Lower lobe of right lung (tissue), 2 donors: ENCODE results near the gene METTL3. TPM values are rescaled to one million over a fixed set of nuclear protein-coding genes. Genes with fewer than 3 reads are reported as not detected.

Experiments used
- ATAC-seq, 2 donors: fragments of 200-7000 bp; cut with Tn5 transposase; one replicate each; pipeline ENCODE4 v1.9.1; 2020 to 2022; ENCODE audit warnings: mild to moderate bottlenecking in 2 of 2, moderate library complexity in 2 of 2
- DNase-seq: peaks from one replicate; pipeline ENCODE4 v3.0.0-alpha.2; 2020
- H3K27ac ChIP-seq: fragments of 200-600 bp; one replicate; pipeline ENCODE4 v1.8.0; 2022
- H3K27me3 ChIP-seq: fragments of 200-600 bp; one replicate; pipeline ENCODE4 v1.8.0; 2022; ENCODE audit warnings: low read depth
- H3K36me3 ChIP-seq: fragments of 200-600 bp; one replicate; pipeline ENCODE4 v1.8.0; 2022; ENCODE audit warnings: mild to moderate bottlenecking
- H3K4me1 ChIP-seq: fragments of 200-600 bp; one replicate; pipeline ENCODE4 v1.8.0; 2022
- H3K4me3 ChIP-seq: fragments of 200-600 bp; one replicate; pipeline ENCODE4 v1.8.0; 2022; ENCODE audit warnings: mild to moderate bottlenecking
- H3K9me3 ChIP-seq: fragments of 200-600 bp; one replicate; pipeline ENCODE4 v1.8.0; 2022
- intact Hi-C: fragments of 100-400 bp; cut with DNase I; formaldehyde crosslinking; loops from one replicate; pipeline ENCODE4 v1.11.0; 2022
- total RNA-seq: library from RNA; stranded (reverse); fragmentation: NEBNext Ultra II Directional; extraction: Animal tissue kit (Norgen Biotek cat#: 25700); gene quantifications from one replicate; pipeline ENCODE4 v1.2.1, GENCODE V29; 2021
- TF ChIP-seq, protein P1 (sequence below): fragments of 200-600 bp; IDR thresholded peaks from one replicate; pipeline ENCODE4 v1.8.0; 2022; ENCODE audit warnings: antibody characterized with exemption, mild to moderate bottlenecking
- donor health status: DM: no; HTN: yes; CAD: no; lungs with severe emphysema.

METTL3 gene
- total RNA-seq, 1 donor from 2014 or later = 47.8 TPM

DNA sequence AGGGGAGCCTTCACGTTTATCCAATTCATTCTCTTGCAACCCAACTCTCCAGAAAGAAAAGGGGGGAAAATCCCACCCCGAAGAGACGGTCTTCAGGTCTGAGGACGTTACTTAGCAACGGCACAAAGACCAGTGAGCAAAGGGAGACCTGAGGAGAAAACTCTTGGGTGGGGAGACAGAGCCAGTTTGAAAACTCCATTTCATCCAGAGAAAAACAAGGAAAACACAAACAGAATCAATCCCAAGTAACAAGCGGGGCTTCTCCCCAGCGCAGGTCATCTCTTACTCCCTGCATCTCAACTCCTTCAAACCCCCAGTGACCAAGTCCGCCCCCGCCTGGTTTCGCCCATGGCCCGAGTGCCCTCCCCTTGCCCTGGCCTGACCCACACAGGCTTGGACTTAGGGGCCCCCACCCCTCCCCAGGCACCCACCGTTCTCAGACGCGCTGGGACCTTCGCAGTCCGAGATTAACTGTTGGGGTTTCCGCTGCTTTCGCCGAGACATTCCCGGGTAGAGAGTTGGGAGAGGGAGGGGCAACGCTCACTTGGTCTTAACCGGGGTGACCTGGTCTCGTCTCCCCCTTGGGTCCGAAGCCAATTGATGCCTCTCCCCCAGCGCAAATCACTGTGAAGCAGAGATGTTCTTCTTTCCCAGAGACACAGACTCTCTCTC lies 25.4 kb upstream of the METTL3 start:
- Histone ChIP-seq H3K27ac (no peak overlapping the region), H3K4me1 (peaks cover 11% of the 10 kb centered on the region), H3K9me3 (no peaks in the 10 kb centered on the region), H3K36me3 (no peaks in the 10 kb centered on the region), H3K4me3 (peak overlapping the region; percentile 40), H3K27me3 (peaks cover 38% of the 10 kb centered on the region)
- peak in 1 of 2 donors; percentile 66 for ATAC-seq
- no peak for DNase-seq
- TF ChIP-seq, protein P1, sequence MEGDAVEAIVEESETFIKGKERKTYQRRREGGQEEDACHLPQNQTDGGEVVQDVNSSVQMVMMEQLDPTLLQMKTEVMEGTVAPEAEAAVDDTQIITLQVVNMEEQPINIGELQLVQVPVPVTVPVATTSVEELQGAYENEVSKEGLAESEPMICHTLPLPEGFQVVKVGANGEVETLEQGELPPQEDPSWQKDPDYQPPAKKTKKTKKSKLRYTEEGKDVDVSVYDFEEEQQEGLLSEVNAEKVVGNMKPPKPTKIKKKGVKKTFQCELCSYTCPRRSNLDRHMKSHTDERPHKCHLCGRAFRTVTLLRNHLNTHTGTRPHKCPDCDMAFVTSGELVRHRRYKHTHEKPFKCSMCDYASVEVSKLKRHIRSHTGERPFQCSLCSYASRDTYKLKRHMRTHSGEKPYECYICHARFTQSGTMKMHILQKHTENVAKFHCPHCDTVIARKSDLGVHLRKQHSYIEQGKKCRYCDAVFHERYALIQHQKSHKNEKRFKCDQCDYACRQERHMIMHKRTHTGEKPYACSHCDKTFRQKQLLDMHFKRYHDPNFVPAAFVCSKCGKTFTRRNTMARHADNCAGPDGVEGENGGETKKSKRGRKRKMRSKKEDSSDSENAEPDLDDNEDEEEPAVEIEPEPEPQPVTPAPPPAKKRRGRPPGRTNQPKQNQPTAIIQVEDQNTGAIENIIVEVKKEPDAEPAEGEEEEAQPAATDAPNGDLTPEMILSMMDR = no peak
- intact Hi-C loops = no loop called here

DNA sequence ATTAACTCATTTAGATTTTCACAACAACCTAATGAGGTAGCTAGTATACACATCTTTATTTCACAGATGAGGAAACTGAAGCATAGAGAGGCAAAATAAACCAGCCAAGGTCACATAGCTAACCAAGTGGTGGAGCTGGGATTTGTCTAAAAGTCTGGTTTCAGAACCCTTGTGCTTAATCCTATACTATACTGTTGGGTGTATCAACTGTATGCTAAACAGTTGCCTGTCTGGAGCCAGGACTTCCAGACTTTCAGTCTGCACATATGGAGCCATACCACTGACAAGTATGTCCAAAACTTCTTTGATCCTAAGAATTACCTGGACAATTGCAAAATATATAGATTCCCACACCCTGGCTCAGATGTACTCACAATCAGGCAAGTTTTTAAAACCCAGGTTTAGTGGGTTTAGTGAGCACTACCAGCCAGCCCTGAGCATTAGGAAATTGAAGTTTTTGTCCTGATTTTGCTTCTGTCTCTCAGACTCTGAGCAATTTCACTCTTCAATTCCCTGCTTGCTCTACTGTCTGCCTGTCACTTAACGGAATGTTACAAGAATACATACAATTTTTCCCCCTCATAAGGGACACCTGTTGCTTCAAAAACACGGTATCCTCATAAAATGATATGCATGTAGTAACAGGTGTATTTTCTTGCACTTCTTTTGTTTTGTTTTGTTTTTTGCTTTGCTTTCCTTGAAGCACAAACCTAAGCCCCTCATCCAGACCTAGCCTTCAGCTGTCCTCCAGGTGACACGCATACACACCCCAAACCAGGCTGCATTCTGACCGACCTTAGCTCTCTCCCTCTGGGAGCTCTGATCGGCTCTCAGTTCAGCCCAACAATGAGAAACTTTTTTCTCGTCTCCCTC lies 24.6 kb upstream of the METTL3 start:
- Histone ChIP-seq H3K36me3 (no peaks in the 10 kb centered on the region), H3K4me3 (peak overlapping the region; percentile 40), H3K27me3 (peaks cover 34% of the 10 kb centered on the region), H3K4me1 (peaks cover 11% of the 10 kb centered on the region), H3K27ac (no peak overlapping the region), H3K9me3 (no peaks in the 10 kb centered on the region)
- ATAC-seq (peak in 1 of 2 donors; percentile 61), DNase-seq (no peak)
- intact Hi-C loops = no loop called here
- TF ChIP-seq, protein P1 = no peak

DNA sequence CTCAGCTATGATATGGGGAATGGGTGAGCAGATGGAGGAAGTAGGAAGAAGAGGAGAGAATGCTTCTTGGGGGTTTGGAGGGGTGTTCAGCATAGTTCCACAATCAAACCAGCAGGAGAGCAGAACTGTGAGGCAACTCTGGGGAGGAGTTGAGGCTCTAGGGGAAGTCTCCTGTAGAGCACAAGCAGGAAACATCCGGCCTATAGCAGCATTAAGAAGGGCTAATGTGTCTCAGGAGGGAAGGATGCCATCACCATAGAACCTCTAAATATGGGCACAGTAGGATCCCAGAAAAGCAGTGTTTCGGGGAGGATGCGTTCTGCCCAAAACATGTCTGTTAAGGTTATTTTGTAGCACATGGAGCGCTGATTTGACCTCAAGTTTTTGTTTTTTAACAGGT lies 23.4 kb upstream of the METTL3 start:
- Histone ChIP-seq H3K4me1 (peaks cover 11% of the 10 kb centered on the region), H3K36me3 (no peaks in the 10 kb centered on the region), H3K4me3 (no peak overlapping the region), H3K27me3 (peaks cover 34% of the 10 kb centered on the region), H3K9me3 (no peaks in the 10 kb centered on the region), H3K27ac (no peak overlapping the region)
- ATAC-seq (no peak), DNase-seq (no peak)
- intact Hi-C loops = no loop called here
- TF ChIP-seq, protein P1 = no peak

DNA sequence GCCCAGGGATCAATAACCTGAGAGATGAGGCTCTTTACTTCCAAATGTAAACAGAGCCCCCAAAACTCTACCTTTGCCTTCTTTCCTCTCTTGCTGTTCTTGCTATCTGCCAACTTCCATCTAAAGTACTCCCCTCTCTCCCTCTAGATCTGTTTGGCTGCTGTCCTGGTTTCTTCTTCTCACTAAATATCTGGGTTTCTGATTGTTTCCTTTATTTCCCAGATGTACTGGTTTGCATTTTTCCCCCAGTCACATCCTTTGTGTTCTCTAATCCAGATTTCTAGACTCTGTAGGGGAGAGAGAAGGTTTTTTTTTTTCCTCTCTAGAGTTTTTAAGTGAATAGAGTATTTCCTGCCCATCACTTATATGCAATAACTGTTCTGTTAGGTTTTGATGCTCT lies 22.2 kb upstream of the METTL3 start:
- TF ChIP-seq, protein P1 = no peak
- Histone ChIP-seq H3K36me3 (no peaks in the 10 kb centered on the region), H3K4me1 (peaks cover 11% of the 10 kb centered on the region), H3K27ac (no peak overlapping the region), H3K4me3 (no peak overlapping the region), H3K27me3 (peaks cover 34% of the 10 kb centered on the region), H3K9me3 (no peaks in the 10 kb centered on the region)
- DNase-seq (no peak), ATAC-seq (no peak)
- intact Hi-C loops = no loop called here

DNA sequence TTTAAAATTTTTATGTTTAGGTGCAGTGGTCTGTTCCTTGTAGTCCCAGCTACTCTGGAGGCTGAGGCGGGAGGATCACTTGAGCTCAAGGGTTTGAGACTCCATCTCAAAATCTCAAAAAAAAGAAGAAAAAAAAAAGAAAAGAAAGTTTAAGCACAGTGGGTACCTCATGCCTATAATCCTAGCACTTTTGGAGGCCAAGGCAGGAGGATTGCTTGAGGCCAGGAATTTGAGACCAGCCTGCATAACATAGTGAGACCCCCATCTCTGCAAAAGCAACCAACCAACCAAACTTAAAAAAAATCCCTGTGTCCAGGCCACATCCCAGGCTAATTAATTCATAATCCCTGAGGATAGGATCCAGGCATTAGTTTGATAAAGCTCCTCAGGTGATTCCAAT lies 18.4 kb upstream of the METTL3 start:
- TF ChIP-seq, protein P1 = no peak
- no peaks in the 10 kb centered on the region for H3K9me3 ChIP-seq
- intact Hi-C loops = no loop called here

More for the DNA sequence above, 18.4 kb upstream of the METTL3 start:
- no peaks in the 10 kb centered on the region for H3K36me3 ChIP-seq
- peaks cover 18% of the 10 kb centered on the region for H3K4me1 ChIP-seq
- no peak overlapping the region for H3K27ac ChIP-seq
- ATAC-seq (no peak), DNase-seq (no peak)
- H3K27me3 ChIP-seq = peaks cover 7% of the 10 kb centered on the region
- no peak overlapping the region for H3K4me3 ChIP-seq
